ENCODE results near the gene EXOC3L4. TPM values are rescaled to one million over a fixed set of nuclear protein-coding genes. Genes with fewer than 3 reads are reported as not detected.
A peak's percentile ranks its signal among the peaks of the same experiment; 100 is the strongest.

EXOC3L4 gene
- total RNA-seq, 1 donor from 2014 or later: 81.5 TPM

GRCh38 chr14:103129301-103130016, 34.9 kb downstream of the EXOC3L4 start:
- ATAC-seq (no peak), DNase-seq (ENCODE audit: low spot score) (no peak)

GRCh38 chr14:103130017-103130764, 35.7 kb downstream of the EXOC3L4 start:
- ATAC-seq (no peak), DNase-seq (ENCODE audit: low spot score) (no peak)

DNA sequence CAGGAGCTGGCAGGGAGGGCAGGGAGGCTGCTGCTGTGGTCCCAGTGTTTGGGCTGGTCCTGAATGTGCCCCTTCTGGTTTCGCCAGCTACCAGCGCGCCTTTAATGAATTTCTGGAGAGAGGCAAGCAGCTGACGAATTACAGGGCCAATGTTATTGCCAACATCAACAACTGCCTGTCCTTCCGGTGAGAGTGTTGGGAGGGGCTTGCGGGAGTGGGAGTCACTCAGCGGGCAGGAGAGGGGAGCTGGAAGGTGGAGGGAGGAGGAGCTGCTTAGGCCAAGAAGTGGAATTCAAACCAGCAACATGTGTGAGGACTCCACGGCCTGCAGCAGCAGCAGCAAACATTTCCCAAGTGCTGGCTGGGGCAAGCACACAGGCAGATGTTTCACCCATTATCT, 36.4 kb downstream of the EXOC3L4 start:
- ATAC-seq: no peak

DNA sequence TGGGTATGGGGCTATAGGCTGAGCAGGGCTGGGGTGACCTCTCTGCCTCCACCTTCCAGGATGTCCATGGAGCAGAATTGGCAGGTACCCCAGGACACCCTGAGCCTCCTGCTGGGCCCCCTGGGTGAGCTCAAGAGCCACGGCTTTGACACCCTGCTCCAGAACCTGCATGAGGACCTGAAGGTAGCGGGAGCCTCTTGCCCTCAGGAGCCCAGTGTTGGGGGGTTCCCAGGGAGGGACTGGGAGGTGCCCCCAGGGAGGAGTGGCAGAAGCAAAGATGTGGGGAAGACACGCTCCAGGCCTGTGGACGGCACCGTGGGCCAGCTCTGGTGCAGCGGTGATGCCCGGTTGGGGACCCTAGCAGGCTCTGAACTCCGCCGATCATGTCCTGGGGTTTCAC, 37.1 kb downstream of the EXOC3L4 start:
- ATAC-seq (no peak), DNase-seq (ENCODE audit: low spot score) (no peak)

More for the DNA sequence above, 36.4 kb downstream of the EXOC3L4 start:
- no peak for DNase-seq (ENCODE audit: low spot score)

DNA sequence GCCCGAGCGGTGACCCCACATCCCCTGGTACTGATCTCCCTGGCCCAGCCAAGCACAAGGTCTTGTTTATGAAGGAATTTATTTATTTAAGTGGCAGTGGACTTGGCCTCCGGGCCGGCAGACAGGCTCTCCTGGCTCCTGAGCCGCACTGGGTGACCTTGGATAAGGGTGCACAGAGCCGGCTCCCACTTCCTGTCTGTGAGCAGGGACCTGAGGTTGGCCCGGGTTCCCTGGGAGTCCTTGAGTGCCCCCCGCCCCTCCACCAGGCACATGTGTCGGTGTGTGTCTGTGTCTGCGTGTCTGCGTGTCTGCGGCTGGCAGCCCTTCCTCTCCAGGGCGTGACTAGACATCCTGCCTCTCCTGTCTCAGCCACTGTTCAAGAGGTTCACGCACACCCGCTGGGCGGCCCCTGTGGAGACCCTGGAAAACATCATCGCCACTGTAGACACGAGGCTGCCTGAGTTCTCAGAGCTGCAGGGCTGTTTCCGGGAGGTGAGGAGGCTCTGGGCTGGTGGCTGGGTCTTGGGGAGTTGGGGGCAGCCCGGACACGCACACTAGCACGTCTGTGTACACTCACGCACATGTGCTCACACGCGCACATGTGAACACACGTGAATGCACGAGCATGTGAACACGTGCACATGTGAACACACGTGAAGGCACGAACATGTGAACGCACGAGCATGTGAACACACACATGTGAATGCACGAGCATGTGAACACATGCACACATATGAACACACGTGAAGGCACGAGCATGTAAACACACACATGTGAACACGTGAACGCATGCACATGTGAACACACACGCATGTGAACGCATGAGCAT, 38.1 kb downstream of the EXOC3L4 start:
- ATAC-seq: peak; percentile 56
- no peak for DNase-seq (ENCODE audit: low spot score)

GRCh38 chr14:103133210-103134140, 39.0 kb downstream of the EXOC3L4 start:
- DNase-seq (ENCODE audit: low spot score) (no peak), ATAC-seq (no peak)

- no peak for ATAC-seq
Measured at GRCh38 chr14:103134405-103134804, 39.9 kb downstream of the EXOC3L4 start.

DNA sequence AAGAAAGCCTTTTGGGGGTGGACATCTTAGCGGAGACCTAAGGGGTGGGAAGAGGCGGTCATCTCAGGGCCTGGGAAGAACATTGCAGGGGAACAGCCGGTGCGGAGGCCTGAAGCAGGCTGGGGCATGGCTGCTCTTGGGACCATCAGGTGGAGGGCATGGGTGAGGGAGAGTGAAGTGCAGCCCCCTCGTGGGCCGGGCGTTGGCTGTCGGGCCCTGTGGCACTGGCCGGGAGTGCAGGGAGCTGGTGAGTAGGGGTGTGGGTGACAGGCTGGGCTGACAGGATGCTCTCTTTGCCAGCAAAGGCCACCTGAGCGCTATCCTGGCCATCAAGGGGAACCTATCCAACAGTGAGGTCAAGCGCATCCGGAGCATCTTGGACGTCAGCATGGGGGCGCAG, 40.4 kb downstream of the EXOC3L4 start:
- ATAC-seq: no peak
- no peak for DNase-seq (ENCODE audit: low spot score)

More at GRCh38 chr14:103134405-103134804, 39.9 kb downstream of the EXOC3L4 start:
- DNase-seq (ENCODE audit: low spot score): no peak

DNA sequence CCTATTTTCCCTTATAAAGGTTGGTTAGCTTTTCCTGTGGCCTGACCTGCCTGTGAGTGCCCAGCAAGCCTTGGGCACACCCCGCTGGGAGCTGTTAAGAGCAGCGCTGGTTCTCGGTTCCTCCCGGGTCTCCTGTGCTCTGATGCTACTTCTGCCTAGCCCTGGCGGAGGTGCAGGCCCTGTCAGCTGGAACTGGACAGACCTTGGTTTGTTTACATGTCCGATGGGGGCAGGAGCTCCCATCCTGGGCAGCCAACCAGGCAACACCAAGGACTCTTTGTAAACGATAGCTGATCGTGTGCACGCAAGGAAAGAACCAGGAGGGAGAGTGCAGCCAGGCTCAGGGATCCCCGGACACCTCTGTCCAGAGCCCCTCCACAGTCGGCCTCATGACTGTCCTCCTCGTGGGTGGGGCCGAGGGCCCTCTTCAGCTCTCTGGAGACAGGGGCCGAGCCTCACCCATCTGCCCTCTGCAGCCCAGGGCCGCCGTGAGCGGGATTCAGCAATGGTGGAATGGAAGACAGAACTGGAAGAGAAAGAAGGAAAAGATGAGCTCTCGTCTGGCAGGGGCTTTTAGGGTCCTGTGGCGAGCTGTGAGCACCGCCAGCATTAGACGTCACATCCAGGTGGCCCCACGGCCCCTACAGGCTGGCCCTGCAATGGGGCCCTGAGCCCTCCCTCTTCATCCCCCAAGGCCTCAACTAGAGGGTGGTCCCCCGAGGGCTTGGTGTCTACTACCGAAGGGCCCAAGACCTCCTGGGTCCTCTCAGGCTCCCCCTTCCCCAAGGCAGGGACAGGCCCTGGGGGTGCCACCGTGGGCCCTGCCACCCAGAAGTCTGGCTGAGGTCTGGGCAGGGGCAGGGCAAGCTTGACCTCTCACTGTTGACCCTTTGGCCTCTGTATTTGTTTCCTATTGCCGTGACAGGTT, 41.1 kb downstream of the EXOC3L4 start:
- peak; percentile 72 for ATAC-seq

GRCh38 chr14:103136388-103137271, 42.1 kb downstream of the EXOC3L4 start:
- DNase-seq (ENCODE audit: low spot score): no peak

More for the DNA sequence above, 41.1 kb downstream of the EXOC3L4 start:
- no peak for DNase-seq (ENCODE audit: low spot score)

GRCh38 chr14:103137689-103138300, 43.3 kb downstream of the EXOC3L4 start:
- DNase-seq (ENCODE audit: low spot score) (no peak), ATAC-seq (no peak)

More at GRCh38 chr14:103136388-103137271, 42.1 kb downstream of the EXOC3L4 start:
- ATAC-seq: no peak

- DNase-seq (ENCODE audit: low spot score) (no peak), ATAC-seq (peak; percentile 23)
Measured at GRCh38 chr14:103138301-103139131, 44.0 kb downstream of the EXOC3L4 start.

DNA sequence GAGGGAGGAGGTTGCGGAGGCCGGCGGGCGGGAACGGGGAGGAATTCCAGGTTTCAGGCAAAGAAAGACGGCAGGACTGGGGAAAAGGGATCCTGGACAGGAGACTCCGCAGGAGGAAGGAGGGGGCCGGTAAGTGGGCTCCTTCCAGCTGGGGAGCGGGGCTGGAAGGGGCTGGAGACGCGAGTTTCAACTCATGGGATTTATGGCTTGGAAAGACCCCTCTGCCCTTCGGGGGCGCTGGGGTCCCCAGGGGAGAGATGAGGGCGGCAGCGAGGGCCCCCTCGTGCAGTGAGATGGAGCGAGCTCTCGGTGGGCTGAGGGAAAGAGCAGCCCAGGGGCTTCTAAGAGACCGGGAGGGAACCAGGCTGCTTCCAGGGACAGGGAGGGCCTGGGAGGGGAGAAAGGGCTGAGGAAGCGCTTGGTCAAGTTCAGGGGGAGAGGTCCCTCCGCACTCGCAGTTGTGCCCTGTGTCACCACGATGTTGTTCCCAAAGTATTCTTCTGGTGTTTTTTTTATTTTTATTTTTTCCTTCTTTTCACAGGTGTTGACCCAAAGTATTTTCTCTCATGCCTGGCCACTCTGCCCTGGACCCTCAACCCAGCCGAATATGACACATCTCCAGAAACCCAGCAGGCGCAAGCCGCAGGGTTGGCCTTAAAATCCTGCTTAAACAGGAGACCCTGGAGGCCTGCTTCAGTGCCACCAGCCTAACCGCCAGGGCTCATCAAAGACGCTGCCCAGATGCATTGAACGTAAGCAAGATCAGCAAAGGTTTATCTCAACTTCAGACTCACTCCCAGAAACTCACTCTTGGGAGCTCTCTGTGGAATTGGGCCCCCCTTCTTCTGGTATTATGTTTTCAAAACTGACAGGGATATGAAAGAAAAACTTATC, 44.9 kb downstream of the EXOC3L4 start:
- DNase-seq (ENCODE audit: low spot score): no peak
- no peak for ATAC-seq

DNA sequence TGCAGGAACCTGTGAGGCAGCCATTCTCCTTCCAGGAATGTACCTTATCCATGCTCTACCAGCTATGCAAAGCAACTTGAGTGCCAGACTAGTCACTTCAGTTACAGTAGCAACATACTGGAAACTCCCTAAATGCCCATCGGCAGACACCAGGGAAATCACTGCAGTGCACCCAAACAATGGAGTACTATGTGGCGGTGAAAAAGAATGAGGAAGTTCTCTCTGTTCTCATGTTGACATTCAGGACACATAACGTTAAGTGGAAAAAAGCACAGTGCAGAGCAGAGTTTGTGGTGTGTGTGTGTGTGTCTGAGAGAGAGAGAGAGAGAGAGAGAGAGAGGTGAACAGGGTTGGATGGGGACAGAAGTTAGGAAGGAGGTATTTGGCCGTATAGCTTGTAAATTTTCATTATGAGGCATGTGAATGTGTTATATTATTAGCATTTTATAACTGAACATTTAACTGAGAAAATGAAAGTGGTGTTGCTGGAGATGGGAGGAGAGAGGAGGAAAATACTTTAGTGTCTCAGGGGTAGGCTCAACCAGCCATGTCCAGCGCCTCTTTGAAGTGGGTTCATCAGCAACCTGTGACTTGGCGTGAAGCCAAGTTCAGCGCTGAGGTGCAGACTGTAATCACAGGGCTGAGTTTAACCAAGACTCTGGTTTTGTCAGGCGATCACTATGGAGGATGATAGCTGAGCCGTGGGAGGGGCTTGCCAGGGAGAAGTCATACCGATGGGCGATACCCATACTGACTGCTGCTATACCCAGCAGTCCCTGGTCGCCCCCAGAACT, 46.0 kb downstream of the EXOC3L4 start:
- no peak for ATAC-seq
- no peak for DNase-seq (ENCODE audit: low spot score)

Data from left lobe of liver (tissue), 2 donors.